WTC11 (cell line): ENCODE results near the gene TCEA2. TPM values are rescaled to one million over a fixed set of nuclear protein-coding genes. Genes with fewer than 3 reads are reported as not detected.

Source experiments
- microRNA-seq: library from miRNA; unstranded; fragments of <30 nt; microRNA quantifications from one replicate; pipeline ENCODE4 v1.2.0, GENCODE V29; 2022; ENCODE audit warnings: borderline number of aligned reads
- total RNA-seq: library from RNA; stranded (reverse); gene quantifications from 3 replicates; pipeline ENCODE4 v1.2.3, GENCODE V29; 2021

The TCEA2 gene
- total RNA-seq, 1 experiment from 2014 or later = 55.8 TPM

Small RNA genes lying within 50 kb of the gene (microRNA-seq; reads per million reads assigned to microRNA genes)
- gene MIR6813 = not detected

Other genes with a start within 250 kb of the TCEA2 start
- gene ZBTB46, start 231.9 kb upstream of the TCEA2 start, total RNA-seq = 18.9 to 20.1 TPM (median 20.1 TPM) in 3 replicates
- 0.11 TPM in 1 of 3 replicates, not detected in the others for gene ABHD16B, start 201.7 kb upstream of the TCEA2 start, total RNA-seq
- 80.8 to 87.2 TPM (median 85.6 TPM) in 3 replicates for gene TPD52L2, start 197.9 kb upstream of the TCEA2 start, total RNA-seq
- gene DNAJC5, start 168.1 kb upstream of the TCEA2 start, total RNA-seq = 28.5 to 31.5 TPM (median 29.6 TPM) in 3 replicates
- gene UCKL1, start 106.8 kb upstream of the TCEA2 start, total RNA-seq = 46.8 to 51.2 TPM (median 48.0 TPM) in 3 replicates
- gene ZNF512B, start 93.3 kb upstream of the TCEA2 start, total RNA-seq = 19.9 to 23.3 TPM (median 20.5 TPM) in 3 replicates
- gene SAMD10, start 83.6 kb upstream of the TCEA2 start, total RNA-seq = 4.6 to 6.2 TPM (median 4.8 TPM) in 3 replicates
- 79.4 to 84.6 TPM (median 80.5 TPM) in 3 replicates for gene PRPF6, start 82.1 kb upstream of the TCEA2 start, total RNA-seq
- 1.6 to 2.4 TPM (median 2.1 TPM) in 3 replicates for gene C20orf204, start 27.0 kb upstream of the TCEA2 start, total RNA-seq
- 0.73 to 0.81 TPM (median 0.80 TPM) in 3 replicates for gene SOX18, start 13.6 kb upstream of the TCEA2 start, total RNA-seq
- gene RGS19, start 16.3 kb downstream of the TCEA2 start, total RNA-seq = 13.8 to 15.9 TPM (median 15.1 TPM) in 3 replicates
- 1.7 to 2.2 TPM (median 2.0 TPM) in 3 replicates for gene OPRL1, start 16.9 kb downstream of the TCEA2 start, total RNA-seq
- 0.53 to 1.7 TPM (median 0.73 TPM) in 3 replicates for gene LKAAEAR1, start 21.2 kb downstream of the TCEA2 start, total RNA-seq
- gene NPBWR2, start 44.4 kb downstream of the TCEA2 start, total RNA-seq = not detected in 3 replicates
- 1.9 to 4.3 TPM (median 2.0 TPM) in 3 replicates for gene MYT1, start 101.3 kb downstream of the TCEA2 start, total RNA-seq
- 50.9 to 61.1 TPM (median 57.7 TPM) in 3 replicates for gene PCMTD2, start 192.6 kb downstream of the TCEA2 start, total RNA-seq